ENCODE results near the gene NEO1.

DNA sequence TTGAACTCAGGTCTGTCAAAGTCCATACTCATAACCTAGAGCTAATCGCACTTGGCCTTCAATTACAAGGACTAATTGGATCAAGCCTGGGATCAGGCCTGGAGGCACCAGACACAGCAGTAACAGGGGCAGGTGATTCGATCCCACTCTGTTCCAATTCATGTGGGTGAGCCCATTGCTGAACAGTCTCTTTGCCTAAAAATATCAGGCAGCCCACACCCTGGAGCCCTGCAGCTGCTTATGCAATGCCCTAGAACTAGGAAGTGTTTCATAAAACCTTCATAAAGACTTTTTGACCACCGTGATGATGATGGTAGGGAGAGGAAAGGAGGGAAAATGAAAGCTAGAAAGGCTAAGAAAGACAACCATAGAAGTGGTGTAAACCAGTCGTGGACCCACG, 47.8 kb upstream of the NEO1 start:
- TF ChIP-seq ETV5 (CRISPR knock-in tag; IDR thresholded peaks at IDR 0.05; ENCODE audit: borderline replicate concordance) = no peak
- no peak for TF ChIP-seq NFYB (CRISPR knock-in tag; IDR thresholded peaks at IDR 0.05)
- TF ChIP-seq, protein P1, sequence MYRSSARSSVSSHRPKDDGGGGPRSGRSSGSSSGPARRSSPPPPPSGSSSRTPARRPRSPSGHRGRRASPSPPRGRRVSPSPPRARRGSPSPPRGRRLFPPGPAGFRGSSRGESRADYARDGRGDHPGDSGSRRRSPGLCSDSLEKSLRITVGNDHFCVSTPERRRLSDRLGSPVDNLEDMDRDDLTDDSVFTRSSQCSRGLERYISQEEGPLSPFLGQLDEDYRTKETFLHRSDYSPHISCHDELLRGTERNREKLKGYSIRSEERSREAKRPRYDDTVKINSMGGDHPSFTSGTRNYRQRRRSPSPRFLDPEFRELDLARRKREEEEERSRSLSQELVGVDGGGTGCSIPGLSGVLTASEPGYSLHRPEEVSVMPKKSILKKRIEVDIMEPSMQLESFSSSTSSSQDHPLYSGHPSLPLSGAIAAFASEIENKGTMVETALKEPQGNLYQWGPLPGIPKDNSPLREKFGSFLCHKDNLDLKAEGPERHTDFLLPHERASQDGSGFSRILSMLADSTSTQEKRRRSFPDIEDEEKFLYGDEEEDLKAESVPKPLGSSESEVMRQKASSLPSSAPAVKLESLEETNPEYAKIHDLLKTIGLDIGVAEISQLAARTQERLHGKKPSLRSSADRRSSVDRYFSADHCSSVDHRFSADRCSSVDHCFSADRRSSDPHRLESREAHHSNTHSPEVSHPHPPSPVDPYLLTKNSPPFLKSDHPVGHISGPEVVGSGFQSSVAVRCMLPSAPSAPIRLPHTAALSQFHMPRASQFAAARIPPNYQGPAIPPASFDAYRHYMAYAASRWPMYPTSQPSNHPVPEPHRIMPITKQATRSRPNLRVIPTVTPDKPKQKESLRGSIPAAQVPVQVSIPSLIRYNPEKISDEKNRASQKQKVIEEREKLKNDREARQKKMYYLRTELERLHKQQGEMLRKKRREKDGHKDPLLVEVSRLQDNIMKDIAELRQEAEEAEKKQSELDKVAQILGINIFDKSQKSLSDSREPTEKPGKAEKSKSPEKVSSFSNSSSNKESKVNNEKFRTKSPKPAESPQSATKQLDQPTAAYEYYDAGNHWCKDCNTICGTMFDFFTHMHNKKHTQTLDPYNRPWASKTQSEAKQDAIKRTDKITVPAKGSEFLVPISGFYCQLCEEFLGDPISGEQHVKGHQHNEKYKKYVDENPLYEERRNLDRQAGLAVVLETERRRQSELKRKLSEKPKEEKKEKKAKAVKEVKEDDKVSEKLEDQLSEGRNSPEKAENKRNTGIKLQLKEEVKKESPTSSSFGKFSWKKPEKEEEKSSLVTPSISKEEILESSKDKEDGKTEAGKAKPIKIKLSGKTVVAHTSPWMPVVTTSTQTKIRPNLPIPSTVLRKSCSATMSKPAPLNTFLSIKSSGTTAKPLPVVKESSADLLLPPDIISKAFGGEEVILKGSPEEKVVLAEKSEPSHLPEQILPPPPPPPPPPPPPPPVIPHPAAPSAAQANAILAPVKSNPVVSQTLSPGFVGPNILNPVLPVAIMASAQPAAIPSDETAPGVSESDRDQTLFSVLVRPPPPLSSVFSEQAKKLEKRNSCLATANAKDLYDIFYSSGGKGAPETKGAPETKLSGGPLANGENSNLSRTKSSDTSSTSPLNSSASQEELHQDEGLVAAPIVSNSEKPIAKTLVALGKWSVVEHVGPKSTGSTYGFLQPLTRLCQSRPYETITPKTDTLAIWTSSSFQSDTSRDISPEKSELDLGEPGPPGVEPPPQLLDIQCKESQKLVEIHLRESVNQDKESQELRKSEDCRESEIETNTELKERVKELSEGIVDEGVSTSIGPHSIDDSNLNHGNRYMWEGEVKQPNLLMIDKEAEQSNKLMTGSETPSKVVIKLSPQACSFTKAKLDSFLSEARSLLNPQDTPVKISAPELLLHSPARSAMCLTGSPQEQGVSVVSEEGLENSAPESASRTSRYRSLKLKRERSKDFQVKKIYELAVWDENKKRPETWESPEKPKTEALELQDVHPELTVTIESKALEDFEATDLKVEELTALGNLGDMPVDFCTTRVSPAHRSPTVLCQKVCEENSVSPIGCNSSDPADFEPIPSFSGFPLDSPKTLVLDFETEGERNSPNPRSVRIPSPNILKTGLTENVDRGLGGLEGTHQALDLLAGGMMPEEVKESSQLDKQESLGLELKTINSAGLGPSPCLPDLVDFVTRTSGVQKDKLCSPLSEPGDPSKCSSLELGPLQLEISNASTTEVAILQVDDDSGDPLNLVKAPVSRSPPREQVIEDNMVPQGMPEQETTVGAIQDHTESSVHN (CRISPR knock-in tag; IDR thresholded peaks at IDR 0.05) = no peak
- no peak for TF ChIP-seq JUND (CRISPR knock-in tag; IDR thresholded peaks at IDR 0.05)
- TF ChIP-seq BORCS8-MEF2B (CRISPR knock-in tag; IDR thresholded peaks at IDR 0.05) = no peak
- TF ChIP-seq, protein P2, sequence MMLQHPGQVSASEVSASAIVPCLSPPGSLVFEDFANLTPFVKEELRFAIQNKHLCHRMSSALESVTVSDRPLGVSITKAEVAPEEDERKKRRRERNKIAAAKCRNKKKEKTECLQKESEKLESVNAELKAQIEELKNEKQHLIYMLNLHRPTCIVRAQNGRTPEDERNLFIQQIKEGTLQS (CRISPR knock-in tag; IDR thresholded peaks at IDR 0.05) = no peak
- no peak for TF ChIP-seq ZNF510 (CRISPR knock-in tag; IDR thresholded peaks at IDR 0.05; ENCODE audit: low read depth)
- TF ChIP-seq NR2C2 (CRISPR knock-in tag; IDR thresholded peaks at IDR 0.05; ENCODE audit: borderline replicate concordance) = no peak
- no peak for TF ChIP-seq CTCF (CRISPR knock-in tag; IDR thresholded peaks at IDR 0.05)
- no peak for TF ChIP-seq EP300 (IDR thresholded peaks at IDR 0.05; ENCODE audit: low read depth in 2 of 2, low read length in 2 of 2)
- TF ChIP-seq EP300 (CRISPR knock-in tag; IDR thresholded peaks at IDR 0.05; ENCODE audit: borderline replicate concordance) = no peak
- TF ChIP-seq PAF1 (CRISPR knock-in tag; IDR thresholded peaks at IDR 0.05) = no peak
- no peak for TF ChIP-seq REPIN1 (CRISPR knock-in tag; IDR thresholded peaks at IDR 0.05; ENCODE audit: borderline replicate concordance, low read depth)
- TF ChIP-seq MATR3 (CRISPR knock-in tag; IDR thresholded peaks at IDR 0.05) = no peak
